SH-SY5Y (cell line): ENCODE data around the gene TRIML2.

Source experiments
- GATA2 ChIP-seq: IDR thresholded peaks from 2 replicates; pipeline ENCODE4 v1.6.1; 2011; ENCODE audit warnings: mild to moderate bottlenecking, low read depth, low read length
- GATA3 ChIP-seq: IDR thresholded peaks from 2 replicates; pipeline ENCODE4 v1.6.1; 2011; ENCODE audit warnings: low read depth, mild to moderate bottlenecking, low read length, moderate library complexity

DNA sequence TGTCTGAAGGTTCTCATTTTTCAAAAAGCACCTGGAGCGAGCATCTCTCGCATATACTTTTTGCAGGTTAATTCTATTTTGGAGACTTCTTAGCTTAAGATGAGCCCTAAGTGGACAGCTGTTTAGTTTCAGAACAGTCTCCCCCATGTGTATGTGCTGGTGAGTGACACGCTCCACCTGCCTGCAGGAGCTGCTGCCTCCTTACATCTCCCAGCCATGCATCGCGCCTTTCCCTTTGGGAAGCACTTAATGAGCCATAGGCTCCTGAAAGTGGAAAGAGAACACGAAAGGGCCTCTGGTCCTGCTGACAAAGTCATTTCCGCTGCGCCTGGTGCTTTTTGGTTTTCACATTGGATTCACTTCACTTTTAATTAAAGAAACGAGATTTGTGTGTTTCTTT is 56.1 kb downstream of the TRIML2 start:
- no peak for TF ChIP-seq GATA2
- TF ChIP-seq GATA3, result no peak
